Measurements from ENCODE around the gene PBX1.

PBX1 gene

DNA sequence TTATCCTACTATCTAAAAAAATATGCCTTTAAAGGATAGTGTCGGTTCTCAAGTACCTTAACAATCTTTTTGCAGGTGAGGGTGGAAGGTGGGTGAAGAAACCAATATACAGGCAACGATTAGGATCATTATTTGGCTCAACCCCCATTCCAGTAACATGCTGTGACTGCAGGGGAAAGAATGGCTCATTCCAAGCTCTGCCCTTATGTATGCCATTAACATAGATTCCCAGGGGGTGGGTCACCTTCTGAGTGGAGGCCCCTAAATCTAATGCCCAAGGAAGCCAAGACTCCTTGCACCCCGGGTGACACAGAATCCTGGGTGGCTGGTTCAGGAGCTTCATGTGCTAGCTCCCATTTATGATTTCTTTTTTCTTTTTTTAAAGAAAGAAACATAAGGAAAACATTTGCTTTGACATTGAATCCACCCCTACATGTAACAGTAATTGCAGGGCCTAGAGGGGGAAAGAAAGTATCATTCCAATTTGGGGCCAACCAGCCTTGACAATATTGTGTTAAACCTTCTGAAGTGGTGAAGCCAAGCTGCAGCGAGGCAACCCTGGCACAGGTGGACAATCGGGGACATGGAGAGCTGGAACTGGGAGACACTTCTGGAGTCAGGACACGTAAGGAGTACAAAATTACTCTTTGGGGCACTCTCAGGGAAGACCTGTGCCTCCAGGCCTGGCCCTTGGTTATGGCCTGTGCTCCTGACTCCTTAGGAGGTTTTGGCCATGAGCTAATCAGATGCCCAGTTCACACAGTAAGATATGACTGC lies 200.3 kb downstream of the PBX1 start:
- Histone ChIP-seq H3K36me3 (replicated peaks; ENCODE audit: insufficient read depth, low read length) (no peaks in the 10 kb centered on the region), H3F3A (ENCODE audit: insufficient read depth, low read length) (no peaks in the 10 kb centered on the region), H3K9ac (ENCODE audit: low read length) (no peak overlapping the region), H3K4me2 (ENCODE audit: low read depth, low read length) (no peak overlapping the region), H3K27ac (ENCODE audit: low read length) (no peak overlapping the region), H3K27me3 (replicated peaks; ENCODE audit: insufficient read depth, low read length) (no peaks in the 10 kb centered on the region), H3K9me2 (replicated peaks; ENCODE audit: insufficient read depth, low read length) (no peaks in the 10 kb centered on the region), H3K9me3 (replicated peaks; ENCODE audit: insufficient read depth, low read length) (no peaks in the 10 kb centered on the region), H2AFZ (ENCODE audit: low read length) (no peak overlapping the region), H4K20me1 (ENCODE audit: insufficient read depth, low read length) (no peaks in the 10 kb centered on the region), H3K4me1 (ENCODE audit: low read length) (no peaks in the 10 kb centered on the region), H3K79me2 (ENCODE audit: low read length) (no peaks in the 10 kb centered on the region), H3K4me3 (ENCODE audit: low read length) (no peak overlapping the region)
- no peak for DNase-seq
- TF ChIP-seq EZH2phosphoT487 (IDR thresholded peaks at IDR 0.05; ENCODE audit: low read length) (no peak), EZH2 (optimal IDR thresholded peaks at IDR 0.05; ENCODE audit: low read depth, low read length) (no peak)
- TF ChIP-seq, protein P1, sequence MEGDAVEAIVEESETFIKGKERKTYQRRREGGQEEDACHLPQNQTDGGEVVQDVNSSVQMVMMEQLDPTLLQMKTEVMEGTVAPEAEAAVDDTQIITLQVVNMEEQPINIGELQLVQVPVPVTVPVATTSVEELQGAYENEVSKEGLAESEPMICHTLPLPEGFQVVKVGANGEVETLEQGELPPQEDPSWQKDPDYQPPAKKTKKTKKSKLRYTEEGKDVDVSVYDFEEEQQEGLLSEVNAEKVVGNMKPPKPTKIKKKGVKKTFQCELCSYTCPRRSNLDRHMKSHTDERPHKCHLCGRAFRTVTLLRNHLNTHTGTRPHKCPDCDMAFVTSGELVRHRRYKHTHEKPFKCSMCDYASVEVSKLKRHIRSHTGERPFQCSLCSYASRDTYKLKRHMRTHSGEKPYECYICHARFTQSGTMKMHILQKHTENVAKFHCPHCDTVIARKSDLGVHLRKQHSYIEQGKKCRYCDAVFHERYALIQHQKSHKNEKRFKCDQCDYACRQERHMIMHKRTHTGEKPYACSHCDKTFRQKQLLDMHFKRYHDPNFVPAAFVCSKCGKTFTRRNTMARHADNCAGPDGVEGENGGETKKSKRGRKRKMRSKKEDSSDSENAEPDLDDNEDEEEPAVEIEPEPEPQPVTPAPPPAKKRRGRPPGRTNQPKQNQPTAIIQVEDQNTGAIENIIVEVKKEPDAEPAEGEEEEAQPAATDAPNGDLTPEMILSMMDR (IDR thresholded peaks at IDR 0.05; ENCODE audit: low read length) = no peak

GRCh38 chr1:164759979-164760469 lies 201.0 kb downstream of the PBX1 start:
- no peaks in the 10 kb centered on the region for H3K79me2 ChIP-seq (ENCODE audit: low read length)
- no peak overlapping the region for H3K27ac ChIP-seq (ENCODE audit: low read length)
- no peak overlapping the region for H3K9ac ChIP-seq (ENCODE audit: low read length)

GRCh38 chr1:164760569-164760968 lies 201.6 kb downstream of the PBX1 start:
- no peaks in the 10 kb centered on the region for H3F3A ChIP-seq (ENCODE audit: insufficient read depth, low read length)
- H3K4me3 ChIP-seq (ENCODE audit: low read length) = no peak overlapping the region
- H3K27ac ChIP-seq (ENCODE audit: low read length) = no peak overlapping the region
- no peak for DNase-seq
- no peak overlapping the region for H3K4me2 ChIP-seq (ENCODE audit: low read depth, low read length)
- peaks cover 4% of the 10 kb centered on the region for H3K4me1 ChIP-seq (ENCODE audit: low read length)
- H3K36me3 ChIP-seq (replicated peaks; ENCODE audit: insufficient read depth, low read length) = no peaks in the 10 kb centered on the region
- no peaks in the 10 kb centered on the region for H3K9me2 ChIP-seq (replicated peaks; ENCODE audit: insufficient read depth, low read length)
- H2AFZ ChIP-seq (ENCODE audit: low read length) = no peak overlapping the region
- no peaks in the 10 kb centered on the region for H3K79me2 ChIP-seq (ENCODE audit: low read length)
- no peaks in the 10 kb centered on the region for H3K9me3 ChIP-seq (replicated peaks; ENCODE audit: insufficient read depth, low read length)
- H3K9ac ChIP-seq (ENCODE audit: low read length) = no peak overlapping the region
- H4K20me1 ChIP-seq (ENCODE audit: insufficient read depth, low read length) = no peaks in the 10 kb centered on the region
- no peak for TF ChIP-seq EZH2 (optimal IDR thresholded peaks at IDR 0.05; ENCODE audit: low read depth, low read length)
- TF ChIP-seq, protein P1 (IDR thresholded peaks at IDR 0.05; ENCODE audit: low read length) = no peak
- TF ChIP-seq EZH2phosphoT487 (IDR thresholded peaks at IDR 0.05; ENCODE audit: low read length) = no peak
- no peaks in the 10 kb centered on the region for H3K27me3 ChIP-seq (replicated peaks; ENCODE audit: insufficient read depth, low read length)

More at GRCh38 chr1:164759979-164760469, 201.0 kb downstream of the PBX1 start:
- H4K20me1 ChIP-seq (ENCODE audit: insufficient read depth, low read length) = no peaks in the 10 kb centered on the region
- DNase-seq = no peak
- no peaks in the 10 kb centered on the region for H3K27me3 ChIP-seq (replicated peaks; ENCODE audit: insufficient read depth, low read length)
- H2AFZ ChIP-seq (ENCODE audit: low read length) = no peak overlapping the region
- no peak for TF ChIP-seq EZH2phosphoT487 (IDR thresholded peaks at IDR 0.05; ENCODE audit: low read length)
- TF ChIP-seq, protein P1 (IDR thresholded peaks at IDR 0.05; ENCODE audit: low read length) = no peak
- no peak for TF ChIP-seq EZH2 (optimal IDR thresholded peaks at IDR 0.05; ENCODE audit: low read depth, low read length)
- H3F3A ChIP-seq (ENCODE audit: insufficient read depth, low read length) = no peaks in the 10 kb centered on the region
- no peak overlapping the region for H3K4me3 ChIP-seq (ENCODE audit: low read length)
- no peaks in the 10 kb centered on the region for H3K9me3 ChIP-seq (replicated peaks; ENCODE audit: insufficient read depth, low read length)
- no peak overlapping the region for H3K4me2 ChIP-seq (ENCODE audit: low read depth, low read length)
- no peaks in the 10 kb centered on the region for H3K4me1 ChIP-seq (ENCODE audit: low read length)
- H3K9me2 ChIP-seq (replicated peaks; ENCODE audit: insufficient read depth, low read length) = no peaks in the 10 kb centered on the region
- H3K36me3 ChIP-seq (replicated peaks; ENCODE audit: insufficient read depth, low read length) = no peaks in the 10 kb centered on the region
